SK-N-SH treated with all-trans-retinoic acid at 6 μM for 48 hours (cell line): ENCODE measurements around the gene SLC22A3.

ENCODE experiments used
- CSDC2 ChIP-seq: fragments of 250-450 bp; sonication (Bioruptor Pico); IDR thresholded peaks from 2 replicates; pipeline ENCODE4 v1.5.0; 2020; ENCODE audit warnings: mild to moderate bottlenecking, moderate library complexity
- ESRRG ChIP-seq: fragments of 250-450 bp; sonication (Bioruptor Pico); IDR thresholded peaks from 2 replicates; pipeline ENCODE4 v1.6.1; 2021; ENCODE audit warnings: mild to moderate bottlenecking
- ISL1 ChIP-seq: fragments of 250-450 bp; sonication (Bioruptor Pico); IDR thresholded peaks from 2 replicates; pipeline ENCODE4 v2.1.2; 2022; ENCODE audit warnings: mild to moderate bottlenecking, moderate library complexity
- PATZ1 ChIP-seq: fragments of 250-450 bp; sonication (Bioruptor Pico); IDR thresholded peaks from 2 replicates; pipeline ENCODE4 v1.8.0; 2020; ENCODE audit warnings: mild to moderate bottlenecking, moderate library complexity, borderline replicate concordance
- RARB ChIP-seq: fragments of 250-450 bp; sonication (Bioruptor Pico); IDR thresholded peaks from 2 replicates; pipeline ENCODE4 v1.8.0; 2021; ENCODE audit warnings: mild to moderate bottlenecking, moderate library complexity
- TCF4 ChIP-seq: fragments of 250-450 bp; sonication (Bioruptor Pico); IDR thresholded peaks from 2 replicates; pipeline ENCODE4 v1.8.0; 2021; ENCODE audit warnings: mild to moderate bottlenecking, moderate library complexity, borderline replicate concordance
- TOX ChIP-seq: fragments of 250-450 bp; sonication (Bioruptor Pico); IDR thresholded peaks from 2 replicates; pipeline ENCODE4 v1.8.0; 2021; ENCODE audit warnings: mild to moderate bottlenecking, moderate library complexity, borderline replicate concordance
- ZFP3 ChIP-seq: fragments of 250-450 bp; sonication (Bioruptor Pico); IDR thresholded peaks from 2 replicates; pipeline ENCODE4 v1.5.0; 2020; ENCODE audit warnings: mild to moderate bottlenecking, moderate library complexity
- ZNF70 ChIP-seq: fragments of 450-650 bp; formaldehyde crosslinking; IDR thresholded peaks from 2 replicates; pipeline ENCODE4 v1.5.0; 2020; ENCODE audit warnings: mild to moderate bottlenecking, moderate library complexity

GRCh38 chr6:160462551-160463109 lies 114.5 kb downstream of the SLC22A3 start:
- TF ChIP-seq TOX (CRISPR knock-in tag) (no peak), RARB (no peak), ESRRG (CRISPR knock-in tag) (no peak), CSDC2 (no peak), PATZ1 (CRISPR knock-in tag) (no peak), ZFP3 (CRISPR knock-in tag) (no peak), ZNF70 (CRISPR knock-in tag) (no peak), ISL1 (CRISPR knock-in tag) (no peak), TCF4 (no peak)
